ENCODE measurements around the gene LCA5L. TPM values are rescaled to one million over a fixed set of nuclear protein-coding genes. Genes with fewer than 3 reads are reported as not detected.
"Not testable (repeated sequence)": the region's sequence is repeated elsewhere in the genome, so short reads cannot be mapped to it uniquely, and the experiment has no call there.

Gene LCA5L
- total and polyA plus RNA-seq, 2 donors from 2014 or later, result 3.8 to 4.3 TPM

GRCh38 chr21:39374046-39374445 is 71.5 kb downstream of the LCA5L start:
- intact Hi-C loops (cut with DNase I), result no loop called here
- no peaks in the 10 kb centered on the region for H3K4me1 ChIP-seq (ENCODE audit: control insufficient read depth in 2 of 3, insufficient read depth in 2 of 3, low read depth in 1 of 3, low read length in 3 of 3)
- H3K4me3 ChIP-seq (ENCODE audit: low read length in 3 of 3), result no peak overlapping the region
- H3K27ac ChIP-seq (ENCODE audit: low read depth in 2 of 2, low read length in 2 of 2), result no peak overlapping the region
- DNase-seq, result no peak
- TF ChIP-seq, protein P1, sequence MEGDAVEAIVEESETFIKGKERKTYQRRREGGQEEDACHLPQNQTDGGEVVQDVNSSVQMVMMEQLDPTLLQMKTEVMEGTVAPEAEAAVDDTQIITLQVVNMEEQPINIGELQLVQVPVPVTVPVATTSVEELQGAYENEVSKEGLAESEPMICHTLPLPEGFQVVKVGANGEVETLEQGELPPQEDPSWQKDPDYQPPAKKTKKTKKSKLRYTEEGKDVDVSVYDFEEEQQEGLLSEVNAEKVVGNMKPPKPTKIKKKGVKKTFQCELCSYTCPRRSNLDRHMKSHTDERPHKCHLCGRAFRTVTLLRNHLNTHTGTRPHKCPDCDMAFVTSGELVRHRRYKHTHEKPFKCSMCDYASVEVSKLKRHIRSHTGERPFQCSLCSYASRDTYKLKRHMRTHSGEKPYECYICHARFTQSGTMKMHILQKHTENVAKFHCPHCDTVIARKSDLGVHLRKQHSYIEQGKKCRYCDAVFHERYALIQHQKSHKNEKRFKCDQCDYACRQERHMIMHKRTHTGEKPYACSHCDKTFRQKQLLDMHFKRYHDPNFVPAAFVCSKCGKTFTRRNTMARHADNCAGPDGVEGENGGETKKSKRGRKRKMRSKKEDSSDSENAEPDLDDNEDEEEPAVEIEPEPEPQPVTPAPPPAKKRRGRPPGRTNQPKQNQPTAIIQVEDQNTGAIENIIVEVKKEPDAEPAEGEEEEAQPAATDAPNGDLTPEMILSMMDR (IDR thresholded peaks at IDR 0.05; ENCODE audit: borderline replicate concordance, extremely low read depth, insufficient read depth), result no peak
- FAIRE-seq, result no peak
- no peaks in the 10 kb centered on the region for H3K9me3 ChIP-seq (ENCODE audit: control insufficient read depth in 2 of 3, insufficient read depth in 1 of 3, low read length in 3 of 3)
- no peaks in the 10 kb centered on the region for H3K36me3 ChIP-seq (ENCODE audit: control insufficient read depth in 2 of 3, insufficient read depth in 3 of 3, low read length in 3 of 3)
- H3K9ac ChIP-seq (ENCODE audit: low read length in 3 of 3), result no peak overlapping the region
- H3K27me3 ChIP-seq (ENCODE audit: control insufficient read depth, insufficient read depth, low read length), result no peaks in the 10 kb centered on the region

DNA sequence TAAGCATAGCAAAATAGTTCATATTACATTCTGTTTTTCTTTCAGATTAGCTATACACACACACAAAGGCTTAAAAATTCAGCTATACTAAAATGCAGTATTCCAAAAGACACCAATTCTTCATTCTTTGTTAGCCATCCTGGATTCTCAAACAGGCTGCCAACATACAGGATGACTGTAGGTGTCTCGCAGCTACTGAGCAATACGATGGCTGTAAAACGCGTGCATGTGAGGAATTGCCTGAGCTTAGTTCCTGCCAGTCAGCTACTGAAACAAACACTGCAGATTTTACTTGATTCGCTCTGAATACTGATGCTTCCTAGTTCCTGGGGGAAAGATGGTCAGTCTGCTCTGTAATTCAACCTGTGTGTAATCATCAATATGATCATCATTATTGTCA is 71.9 kb downstream of the LCA5L start:
- intact Hi-C loops (cut with DNase I), result no loop called here
- FAIRE-seq, result no peak

GRCh38 chr21:39369896-39370288 is 75.7 kb downstream of the LCA5L start:
- FAIRE-seq; H3K9ac ChIP-seq (ENCODE audit: low read length in 3 of 3); H3K4me3 ChIP-seq (ENCODE audit: low read length in 3 of 3); DNase-seq; H3K27me3 ChIP-seq (ENCODE audit: control insufficient read depth, insufficient read depth, low read length); H3K9me3 ChIP-seq (ENCODE audit: control insufficient read depth in 2 of 3, insufficient read depth in 1 of 3, low read length in 3 of 3); H3K27ac ChIP-seq (ENCODE audit: low read depth in 2 of 2, low read length in 2 of 2); intact Hi-C loops (cut with DNase I); H3K4me1 ChIP-seq (ENCODE audit: control insufficient read depth in 2 of 3, insufficient read depth in 2 of 3, low read depth in 1 of 3, low read length in 3 of 3); H3K36me3 ChIP-seq (ENCODE audit: control insufficient read depth in 2 of 3, insufficient read depth in 3 of 3, low read length in 3 of 3): not testable (repeated sequence)

More for the DNA sequence above, 71.9 kb downstream of the LCA5L start:
- H3K9me3 ChIP-seq (ENCODE audit: control insufficient read depth in 2 of 3, insufficient read depth in 1 of 3, low read length in 3 of 3), result no peaks in the 10 kb centered on the region
- no peak overlapping the region for H3K4me3 ChIP-seq (ENCODE audit: low read length in 3 of 3)
- H3K36me3 ChIP-seq (ENCODE audit: control insufficient read depth in 2 of 3, insufficient read depth in 3 of 3, low read length in 3 of 3), result no peaks in the 10 kb centered on the region
- no peak overlapping the region for H3K27ac ChIP-seq (ENCODE audit: low read depth in 2 of 2, low read length in 2 of 2)
- H3K9ac ChIP-seq (ENCODE audit: low read length in 3 of 3), result no peak overlapping the region
- TF ChIP-seq, protein P1 (IDR thresholded peaks at IDR 0.05; ENCODE audit: borderline replicate concordance, extremely low read depth, insufficient read depth), result peak; percentile 35
- no peaks in the 10 kb centered on the region for H3K27me3 ChIP-seq (ENCODE audit: control insufficient read depth, insufficient read depth, low read length)
- DNase-seq, result peak in 3 of 5 donors; percentile 55 to 67 (median 63)
- H3K4me1 ChIP-seq (ENCODE audit: control insufficient read depth in 2 of 3, insufficient read depth in 2 of 3, low read depth in 1 of 3, low read length in 3 of 3), result no peaks in the 10 kb centered on the region

- H3K4me3 ChIP-seq (ENCODE audit: low read length in 3 of 3), result no peak overlapping the region
- intact Hi-C loops (cut with DNase I), result no loop called here
- DNase-seq (no peak), FAIRE-seq (no peak)
- H3K27ac ChIP-seq (ENCODE audit: low read depth in 2 of 2, low read length in 2 of 2), result no peak overlapping the region
- TF ChIP-seq, protein P1 (IDR thresholded peaks at IDR 0.05; ENCODE audit: borderline replicate concordance, extremely low read depth, insufficient read depth), result no peak
- no peaks in the 10 kb centered on the region for H3K9me3 ChIP-seq (ENCODE audit: control insufficient read depth in 2 of 3, insufficient read depth in 1 of 3, low read length in 3 of 3)
- no peak overlapping the region for H3K9ac ChIP-seq (ENCODE audit: low read length in 3 of 3)
- no peaks in the 10 kb centered on the region for H3K36me3 ChIP-seq (ENCODE audit: control insufficient read depth in 2 of 3, insufficient read depth in 3 of 3, low read length in 3 of 3)
- H3K27me3 ChIP-seq (ENCODE audit: control insufficient read depth, insufficient read depth, low read length), result no peaks in the 10 kb centered on the region
- H3K4me1 ChIP-seq (ENCODE audit: control insufficient read depth in 2 of 3, insufficient read depth in 2 of 3, low read depth in 1 of 3, low read length in 3 of 3), result no peaks in the 10 kb centered on the region
These were observed 77.8 kb downstream of the LCA5L start for GRCh38 chr21:39367783-39368182.
